Cardiac muscle cell (in vitro differentiated cells and primary cell): ENCODE measurements around the gene INPP5E. TPM values are rescaled to one million over a fixed set of nuclear protein-coding genes. Genes with fewer than 3 reads are reported as not detected.

Source experiments
- DNase-seq, 2 donors: peaks; one replicate each; pipeline versions ENCODE4 v3.0.0 to v3.0.0-alpha.2; 2010 to 2017; ENCODE audit warnings: low read depth in 1 of 2, low spot score in 1 of 2
- H3K27ac ChIP-seq: fragments of 200-600 bp; sonication (generic); 2 replicates; pipeline ENCODE4 v1.5.1; 2016
- H3K27me3 ChIP-seq: fragments of 200-600 bp; sonication (generic); 2 replicates; pipeline ENCODE4 v1.6.0; 2016; ENCODE audit warnings: control low read depth
- H3K36me3 ChIP-seq: fragments of 200-600 bp; sonication (generic); 2 replicates; pipeline ENCODE4 v1.5.1; 2016; ENCODE audit warnings: control low read depth
- H3K4me1 ChIP-seq: fragments of 200-600 bp; sonication (generic); 2 replicates; pipeline ENCODE4 v1.8.1; 2017; ENCODE audit warnings: low read depth, mild to moderate bottlenecking, mixed run types
- H3K4me3 ChIP-seq: fragments of 200-600 bp; sonication (generic); 2 replicates; pipeline ENCODE4 v1.5.1; 2016; ENCODE audit warnings: mild to moderate bottlenecking
- H3K9me3 ChIP-seq: fragments of 200-600 bp; sonication (generic); 2 replicates; pipeline ENCODE4 v1.5.1; 2017; ENCODE audit warnings: low read depth, mild to moderate bottlenecking, control low read depth
- CTCF ChIP-seq: IDR thresholded peaks from 2 replicates; pipeline ENCODE4 v1.5.1; 2012; ENCODE audit warnings: low read depth, mild to moderate bottlenecking, low read length
- polyA plus RNA-seq: library from polyadenylated mRNA; unstranded; fragments of >200 nt; fragmentation: Nextera tagmentation; extraction: Ambion mirVana; gene quantifications from 2 replicates; pipeline ENCODE4 v1.2.1, GENCODE V29; 2016
- total RNA-seq: library from RNA; depleted of rRNA; stranded (reverse); fragments of >200 nt; gene quantifications from 2 replicates; pipeline ENCODE4 v1.2.3, GENCODE V29; 2016

The INPP5E gene
- total and polyA plus RNA-seq, 2 experiments from 2014 or later, result 14.9 to 26.8 TPM

- TF ChIP-seq CTCF, result no peak
- peaks cover 9% of the 10 kb centered on the region for H3K36me3 ChIP-seq
- no peaks in the 10 kb centered on the region for H3K4me1 ChIP-seq
- no peak overlapping the region for H3K4me3 ChIP-seq
- no peak for DNase-seq
- no peaks in the 10 kb centered on the region for H3K27me3 ChIP-seq
- no peak overlapping the region for H3K27ac ChIP-seq
- H3K9me3 ChIP-seq, result no peaks in the 10 kb centered on the region
Measured at GRCh38 chr9:136385015-136385414, 54.6 kb downstream of the INPP5E start.

GRCh38 chr9:136383436-136383835, 56.2 kb downstream of the INPP5E start:
- no peak for DNase-seq
- Histone ChIP-seq H3K27me3 (no peaks in the 10 kb centered on the region), H3K4me3 (no peak overlapping the region), H3K36me3 (peaks cover 8% of the 10 kb centered on the region), H3K4me1 (no peaks in the 10 kb centered on the region), H3K27ac (no peak overlapping the region), H3K9me3 (no peaks in the 10 kb centered on the region)
- TF ChIP-seq CTCF, result no peak

- Histone ChIP-seq H3K27me3 (no peaks in the 10 kb centered on the region), H3K9me3 (no peaks in the 10 kb centered on the region), H3K4me3 (no peak overlapping the region), H3K27ac (no peak overlapping the region), H3K36me3 (peaks cover 3% of the 10 kb centered on the region), H3K4me1 (no peaks in the 10 kb centered on the region)
- TF ChIP-seq CTCF, result no peak
- no peak for DNase-seq
Measured at GRCh38 chr9:136381966-136382513, 57.6 kb downstream of the INPP5E start.

GRCh38 chr9:136381311-136381710, 58.3 kb downstream of the INPP5E start:
- TF ChIP-seq CTCF, result no peak
- no peaks in the 10 kb centered on the region for H3K4me1 ChIP-seq
- H3K9me3 ChIP-seq, result no peaks in the 10 kb centered on the region
- H3K36me3 ChIP-seq, result peaks cover 3% of the 10 kb centered on the region
- H3K27me3 ChIP-seq, result no peaks in the 10 kb centered on the region
- H3K27ac ChIP-seq, result no peak overlapping the region
- DNase-seq, result no peak
- H3K4me3 ChIP-seq, result no peak overlapping the region

- Histone ChIP-seq H3K4me3 (no peak overlapping the region), H3K27me3 (no peaks in the 10 kb centered on the region), H3K36me3 (peaks cover 4% of the 10 kb centered on the region), H3K9me3 (no peaks in the 10 kb centered on the region), H3K27ac (no peak overlapping the region), H3K4me1 (no peaks in the 10 kb centered on the region)
- no peak for TF ChIP-seq CTCF
- no peak for DNase-seq
Measured at GRCh38 chr9:136380381-136380780, 59.3 kb downstream of the INPP5E start.

GRCh38 chr9:136379891-136380290, 59.8 kb downstream of the INPP5E start:
- no peak for TF ChIP-seq CTCF
- H3K27me3 ChIP-seq, result no peaks in the 10 kb centered on the region
- H3K27ac ChIP-seq, result no peak overlapping the region
- DNase-seq, result no peak
- no peaks in the 10 kb centered on the region for H3K4me1 ChIP-seq
- H3K4me3 ChIP-seq, result no peak overlapping the region
- H3K9me3 ChIP-seq, result no peaks in the 10 kb centered on the region
- peaks cover 6% of the 10 kb centered on the region for H3K36me3 ChIP-seq
